Breast epithelium (tissue), 4 donors: Measurements from ENCODE around the gene CARD10. TPM values are rescaled to one million over a fixed set of nuclear protein-coding genes. Genes with fewer than 3 reads are reported as not detected.

Experiments used
- DNase-seq, 2 donors: peaks; one replicate each; pipeline ENCODE4 v3.0.0-alpha.2; 2019; ENCODE audit warnings: low spot score in 2 of 2
- H3K27ac ChIP-seq, 2 donors: fragments of 200-600 bp; sonication (generic) in 1 of 2; one replicate each; pipeline ENCODE4 v1.5.1; 2016 to 2019; ENCODE audit warnings: mild to moderate bottlenecking in 1 of 2
- H3K27me3 ChIP-seq, 2 donors: fragments of 200-600 bp; sonication (generic) in 1 of 2; one replicate each; pipeline versions ENCODE4 v1.5.1 to v1.6.0; 2017 to 2019; ENCODE audit warnings: control low read depth in 1 of 2, mild to moderate bottlenecking in 1 of 2
- H3K36me3 ChIP-seq: fragments of 200-600 bp; one replicate; pipeline ENCODE4 v1.5.1; 2019
- H3K4me1 ChIP-seq, 2 donors: fragments of 200-600 bp; sonication (generic); one replicate each; pipeline ENCODE4 v1.5.1; 2016 to 2019; ENCODE audit warnings: control low read depth in 1 of 2
- H3K4me3 ChIP-seq, 3 donors: fragments of 200-600 bp; sonication (generic); 1 replicate in 2 of 3; 2 replicates in 1 of 3; pipeline ENCODE4 v1.5.1; 2016 to 2019; ENCODE audit warnings: mild to moderate bottlenecking in 3 of 3, moderate library complexity in 2 of 3
- H3K9me3 ChIP-seq, 2 donors: fragments of 200-600 bp; sonication (generic) in 1 of 2; one replicate each; pipeline ENCODE4 v1.5.1; 2016 to 2019; ENCODE audit warnings: control low read depth in 1 of 2
- CTCF ChIP-seq, 3 donors: fragments of 450-650 bp; IDR thresholded peaks; one replicate each; pipeline ENCODE4 v1.5.1; 2016 to 2017; ENCODE audit warnings: antibody characterized with exemption in 3 of 3, mild to moderate bottlenecking in 3 of 3, moderate library complexity in 3 of 3
- POLR2A ChIP-seq: fragments of 450-650 bp; IDR thresholded peaks from one replicate; pipeline ENCODE4 v1.6.1; 2016; ENCODE audit warnings: antibody characterized with exemption, mild to moderate bottlenecking, moderate library complexity
- POLR2AphosphoS5 ChIP-seq, 3 donors: sonication (generic); formaldehyde crosslinking; IDR thresholded peaks; one replicate each; pipeline ENCODE4 v1.6.1; 2017; ENCODE audit warnings: antibody characterized with exemption in 3 of 3
- intact Hi-C: fragments of 100-400 bp; cut with DNase I; formaldehyde crosslinking; loops from one replicate; pipeline ENCODE4 v1.15.1; 2023; ENCODE audit warnings: low total_unique reads
- total RNA-seq, 3 donors: library from RNA; depleted of rRNA; stranded (reverse); fragments of >200 nt; gene quantifications; one replicate each; pipeline ENCODE4 v1.1.0, GENCODE V29; 2016

CARD10 gene
- total RNA-seq, 3 donors from 2014 or later: 2.9 to 12.1 (median 10.2) TPM

DNA sequence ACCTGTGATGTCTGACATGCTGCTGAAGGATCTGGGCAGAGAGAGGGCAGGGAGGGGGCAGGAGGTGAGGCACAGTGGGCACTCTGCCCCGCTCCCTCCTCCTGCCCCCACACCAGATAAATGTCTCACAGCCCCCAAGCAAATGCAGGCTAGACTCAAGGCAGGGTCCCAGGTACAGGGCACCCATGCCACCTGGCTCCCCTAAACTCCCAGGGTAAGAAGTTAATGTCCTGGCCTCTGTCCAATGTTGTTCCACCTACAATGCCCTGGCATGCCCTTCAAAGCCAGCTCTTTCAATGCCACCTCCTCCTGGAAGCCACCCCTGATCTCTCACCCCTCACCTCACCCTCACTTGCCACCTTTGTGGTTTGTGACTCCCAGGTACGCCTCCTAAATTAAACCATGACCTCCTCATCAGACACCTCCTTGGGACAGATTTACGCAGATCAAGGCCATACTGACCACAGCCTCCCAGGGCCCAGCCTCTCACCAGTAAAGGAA, 16.0 kb downstream of the CARD10 start:
- Histone ChIP-seq H3K9me3 (no peaks in the 10 kb centered on the region), H3K27me3 (no peaks in the 10 kb centered on the region), H3K4me3 (no peak overlapping the region), H3K4me1 (peaks cover 2 to 13% of the 10 kb centered on the region in 2 donors), H3K36me3 (no peaks in the 10 kb centered on the region), H3K27ac (peak overlapping the region; percentile 83 to 88)
- DNase-seq: no peak
- intact Hi-C loops: no loop called here
- TF ChIP-seq CTCF (IDR thresholded peaks at IDR 0.05): no peak
- TF ChIP-seq POLR2AphosphoS5 (IDR thresholded peaks at IDR 0.05): no peak
- TF ChIP-seq POLR2A: no peak

GRCh38 chr22:37502342-37503182, 16.7 kb downstream of the CARD10 start:
- TF ChIP-seq POLR2AphosphoS5 (IDR thresholded peaks at IDR 0.05): no peak
- no peak for TF ChIP-seq CTCF (IDR thresholded peaks at IDR 0.05)
- no peak for TF ChIP-seq POLR2A
- peaks cover 2 to 13% of the 10 kb centered on the region in 2 donors for H3K4me1 ChIP-seq
- intact Hi-C loops: no loop called here
- H3K36me3 ChIP-seq: no peaks in the 10 kb centered on the region
- peak; percentile 76 to 78 for DNase-seq
- H3K9me3 ChIP-seq: no peaks in the 10 kb centered on the region
- H3K27ac ChIP-seq: peak overlapping the region; percentile 83 to 88
- no peak overlapping the region for H3K4me3 ChIP-seq
- H3K27me3 ChIP-seq: no peaks in the 10 kb centered on the region

GRCh38 chr22:37501610-37502341, 17.4 kb downstream of the CARD10 start:
- peak overlapping the region; percentile 83 to 88 for H3K27ac ChIP-seq
- peaks cover 2 to 13% of the 10 kb centered on the region in 2 donors for H3K4me1 ChIP-seq
- H3K36me3 ChIP-seq: no peaks in the 10 kb centered on the region
- intact Hi-C loops: no loop called here
- no peaks in the 10 kb centered on the region for H3K9me3 ChIP-seq
- H3K27me3 ChIP-seq: no peaks in the 10 kb centered on the region
- H3K4me3 ChIP-seq: peak overlapping the region in 1 of 3 donors; percentile 33
- TF ChIP-seq CTCF (IDR thresholded peaks at IDR 0.05): no peak
- no peak for TF ChIP-seq POLR2AphosphoS5 (IDR thresholded peaks at IDR 0.05)
- TF ChIP-seq POLR2A: no peak
- DNase-seq: peak; percentile 71 to 80

- TF ChIP-seq POLR2A (no peak), CTCF (IDR thresholded peaks at IDR 0.05) (no peak), POLR2AphosphoS5 (IDR thresholded peaks at IDR 0.05) (no peak)
- DNase-seq: no peak
- Histone ChIP-seq H3K4me3 (peak overlapping the region in 1 of 3 donors; percentile 33), H3K9me3 (no peaks in the 10 kb centered on the region), H3K27ac (peak overlapping the region; percentile 83 to 88), H3K4me1 (peaks cover 2 to 13% of the 10 kb centered on the region in 2 donors), H3K27me3 (no peaks in the 10 kb centered on the region), H3K36me3 (no peaks in the 10 kb centered on the region)
- intact Hi-C loops: no loop called here
Measured at GRCh38 chr22:37500745-37501609, 18.2 kb downstream of the CARD10 start.
